ENCODE measurements around the gene ADGRL3.
"Not testable (repeated sequence)": the region's sequence is repeated elsewhere in the genome, so short reads cannot be mapped to it uniquely, and the experiment has no call there.

ADGRL3 gene

GRCh38 chr4:61763682-61764081 is 563.6 kb downstream of the ADGRL3 start:
- no peak for DNase-seq

- DNase-seq, result not testable (repeated sequence)
Measured at GRCh38 chr4:61764090-61764489, 564.0 kb downstream of the ADGRL3 start.

GRCh38 chr4:61769444-61770167 is 569.5 kb downstream of the ADGRL3 start:
- DNase-seq, result not testable (repeated sequence)

- DNase-seq, result no peak
Measured at GRCh38 chr4:61770456-61770855, 570.3 kb downstream of the ADGRL3 start.

GRCh38 chr4:61771056-61771455 is 570.9 kb downstream of the ADGRL3 start:
- DNase-seq, result no peak

GRCh38 chr4:61772126-61772525 is 572.0 kb downstream of the ADGRL3 start:
- no peak for DNase-seq

GRCh38 chr4:61773655-61774245 is 573.6 kb downstream of the ADGRL3 start:
- no peak for DNase-seq

GRCh38 chr4:61782133-61782532 is 582.0 kb downstream of the ADGRL3 start:
- no peak for DNase-seq

- DNase-seq, result no peak
Measured at GRCh38 chr4:61783050-61783449, 582.9 kb downstream of the ADGRL3 start.

GRCh38 chr4:61785761-61786160 is 585.6 kb downstream of the ADGRL3 start:
- no peak for DNase-seq

GRCh38 chr4:61786211-61786610 is 586.1 kb downstream of the ADGRL3 start:
- no peak for DNase-seq

- no peak for DNase-seq
Measured at GRCh38 chr4:61795998-61796397, 595.9 kb downstream of the ADGRL3 start.

- DNase-seq, result no peak
Measured at GRCh38 chr4:61799794-61800193, 599.7 kb downstream of the ADGRL3 start.

- DNase-seq, result no peak
Measured at GRCh38 chr4:61805227-61805626, 605.1 kb downstream of the ADGRL3 start.

- no peak for DNase-seq
Measured at GRCh38 chr4:61805979-61806378, 605.9 kb downstream of the ADGRL3 start.

- DNase-seq, result no peak
Measured at GRCh38 chr4:61812171-61812570, 612.0 kb downstream of the ADGRL3 start.

- no peak for DNase-seq
Measured at GRCh38 chr4:61817071-61817470, 616.9 kb downstream of the ADGRL3 start.

GRCh38 chr4:61820136-61820535 is 620.0 kb downstream of the ADGRL3 start:
- DNase-seq, result no peak

- DNase-seq, result no peak
Measured at GRCh38 chr4:61824454-61824853, 624.3 kb downstream of the ADGRL3 start.

- DNase-seq, result no peak
Measured at GRCh38 chr4:61827907-61828391, 627.8 kb downstream of the ADGRL3 start.

- DNase-seq, result no peak
Measured at GRCh38 chr4:61828960-61829359, 628.8 kb downstream of the ADGRL3 start.

- DNase-seq, result no peak
Measured at GRCh38 chr4:61831987-61832386, 631.9 kb downstream of the ADGRL3 start.

- DNase-seq, result no peak
Measured at GRCh38 chr4:61837395-61837794, 637.3 kb downstream of the ADGRL3 start.

- DNase-seq, result no peak
Measured at GRCh38 chr4:61838072-61838471, 637.9 kb downstream of the ADGRL3 start.

- DNase-seq, result no peak
Measured at GRCh38 chr4:61841714-61842113, 641.6 kb downstream of the ADGRL3 start.
